Upper lobe of left lung (tissue), 4 donors: Measurements from ENCODE around the gene ERC1.

ENCODE experiments used
- CTCF ChIP-seq, 6 experiments: fragments of 450-650 bp in 4 of 6; fragments of 200-600 bp in 2 of 6; sonication (generic) in 2 of 6; IDR thresholded peaks; one replicate each; pipeline ENCODE4 v1.5.1; 2016 to 2019; ENCODE audit warnings: antibody characterized with exemption in 6 of 6
- POLR2A ChIP-seq, 4 donors: fragments of 450-650 bp; IDR thresholded peaks; one replicate each; pipeline ENCODE4 v1.5.1; 2016 to 2017; ENCODE audit warnings: antibody characterized with exemption in 4 of 4, mild to moderate bottlenecking in 2 of 4

GRCh38 chr12:1467710-1468109, 476.7 kb downstream of the ERC1 start:
- TF ChIP-seq CTCF (IDR thresholded peaks at IDR 0.05) (no peak), POLR2A (IDR thresholded peaks at IDR 0.05) (no peak)
